HAP-1 (cell line): ENCODE results near the gene PTPRK.
"Not testable (repeated sequence)": the region's sequence is repeated elsewhere in the genome, so short reads cannot be mapped to it uniquely, and the experiment has no call there.

Experiments
- DNase-seq, 2 experiments: peaks; one replicate each; pipeline ENCODE4 v3.0.0-alpha.2; 2016 to 2020; ENCODE audit warnings: low spot score in 2 of 2
- H3K27me3 ChIP-seq: fragments of 250-450 bp; sonication (Bioruptor Pico); 2 replicates; pipeline ENCODE4 v1.5.1; 2020; ENCODE audit warnings: low read depth, mild to moderate bottlenecking, moderate library complexity
- H3K36me3 ChIP-seq: fragments of 250-450 bp; sonication (Bioruptor Pico); replicated peaks from 2 replicates; pipeline ENCODE4 v1.5.1; 2020; ENCODE audit warnings: mild to moderate bottlenecking
- H3K4me1 ChIP-seq: fragments of 250-450 bp; sonication (Bioruptor Pico); 2 replicates; pipeline ENCODE4 v1.5.1; 2020; ENCODE audit warnings: mild to moderate bottlenecking
- H3K4me3 ChIP-seq: fragments of 250-450 bp; sonication (Bioruptor Pico); 2 replicates; pipeline ENCODE4 v1.5.1; 2020; ENCODE audit warnings: mild to moderate bottlenecking, moderate library complexity
- H3K9me3 ChIP-seq: fragments of 250-450 bp; sonication (Bioruptor Pico); 2 replicates; pipeline ENCODE4 v1.5.1; 2020; ENCODE audit warnings: mild to moderate bottlenecking, moderate library complexity
- in situ Hi-C: fragments of 300-500 bp; cut with MboI; formaldehyde crosslinking; loops from 3 replicates; pipeline ENCODE4 v1.14.3; 2020; ENCODE audit warnings: low sequenced_read_pairs, inconsistent platforms, mixed read lengths

The PTPRK gene

DNA sequence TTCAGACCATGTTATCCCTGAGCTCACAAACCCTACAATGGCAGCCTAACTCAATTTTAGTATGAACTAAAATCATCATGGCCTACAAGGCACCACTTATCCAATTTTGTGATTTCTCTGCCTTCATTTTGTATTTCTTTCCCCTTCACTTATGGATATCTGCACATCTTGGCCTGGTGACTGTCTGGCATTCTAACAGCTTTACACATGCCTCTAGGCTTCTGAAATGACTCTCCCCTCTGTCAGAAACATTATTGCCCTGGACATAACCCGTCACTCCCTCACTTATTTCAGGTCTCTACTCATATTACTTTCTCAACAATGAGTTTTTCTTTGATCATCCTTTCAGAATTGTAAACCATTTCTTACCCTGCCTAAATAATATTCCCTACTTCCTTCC lies 530.3 kb downstream of the PTPRK start:
- in situ Hi-C loops: no loop called here
- Histone ChIP-seq H3K36me3 (no peaks in the 10 kb centered on the region), H3K9me3 (no peaks in the 10 kb centered on the region), H3K27me3 (no peaks in the 10 kb centered on the region), H3K4me1 (peaks cover 6% of the 10 kb centered on the region; the same call in 1 of the 2 replicates), H3K4me3 (no peak overlapping the region)
- DNase-seq: no peak

DNA sequence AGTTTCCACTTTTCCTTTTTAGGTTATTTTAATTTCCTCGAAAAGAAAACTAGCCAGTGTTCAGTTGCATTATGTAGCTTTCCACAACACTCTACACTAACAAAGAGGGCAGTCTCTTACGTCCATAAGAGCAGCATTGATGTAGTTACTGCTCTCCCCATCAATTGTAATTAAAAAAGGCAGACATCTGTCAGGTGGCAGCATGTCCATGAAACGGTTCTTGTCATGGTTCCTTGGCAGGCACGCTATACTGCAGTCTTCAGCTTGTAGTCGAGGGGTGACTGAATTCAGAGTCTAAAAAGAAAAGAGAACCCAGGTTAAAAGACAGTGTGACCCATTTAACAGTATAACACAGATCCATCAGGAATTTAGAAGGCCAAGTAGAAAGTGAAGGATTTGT lies 539.4 kb downstream of the PTPRK start:
- in situ Hi-C loops: no loop called here
- no peaks in the 10 kb centered on the region for H3K36me3 ChIP-seq
- H3K4me1 ChIP-seq: peaks cover 21% of the 10 kb centered on the region

DNA sequence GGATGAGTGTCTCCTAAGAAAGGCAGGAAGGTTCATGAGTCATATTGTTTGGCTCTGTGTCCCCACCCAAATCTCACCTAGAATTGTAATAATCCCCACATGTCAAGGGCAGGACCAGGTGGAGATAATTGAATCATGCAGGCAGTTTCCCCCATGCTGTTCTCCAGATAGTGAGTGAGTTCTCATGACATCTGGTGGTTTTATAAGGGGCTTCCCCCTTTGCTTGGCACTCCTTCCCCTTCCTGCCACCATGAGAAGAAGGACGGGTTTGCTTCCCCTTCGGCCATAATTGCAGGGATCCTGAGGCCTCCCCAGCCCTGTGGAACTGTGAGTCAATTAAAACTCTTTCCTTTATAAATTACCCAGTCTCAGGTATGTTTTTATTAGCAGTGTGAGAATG lies 542.2 kb downstream of the PTPRK start:
- H3K4me3 ChIP-seq, H3K36me3 ChIP-seq, in situ Hi-C loops, DNase-seq, H3K27me3 ChIP-seq, H3K9me3 ChIP-seq: not testable (repeated sequence)
- H3K4me1 ChIP-seq: peaks cover 21% of the 10 kb centered on the region

More for the DNA sequence above, 539.4 kb downstream of the PTPRK start:
- no peak for DNase-seq
- no peak overlapping the region for H3K4me3 ChIP-seq
- H3K27me3 ChIP-seq: no peaks in the 10 kb centered on the region
- no peaks in the 10 kb centered on the region for H3K9me3 ChIP-seq

- peak; percentile 62 to 94 for DNase-seq
- no peaks in the 10 kb centered on the region for H3K27me3 ChIP-seq
- no peaks in the 10 kb centered on the region for H3K9me3 ChIP-seq
- H3K36me3 ChIP-seq: no peaks in the 10 kb centered on the region; the same call in 1 of the 2 replicates
- in situ Hi-C loops: no loop called here
- H3K4me1 ChIP-seq: peaks cover 21% of the 10 kb centered on the region
- H3K4me3 ChIP-seq: no peak overlapping the region
Observed at GRCh38 chr6:127976796-127977195, 543.6 kb downstream of the PTPRK start.

DNA sequence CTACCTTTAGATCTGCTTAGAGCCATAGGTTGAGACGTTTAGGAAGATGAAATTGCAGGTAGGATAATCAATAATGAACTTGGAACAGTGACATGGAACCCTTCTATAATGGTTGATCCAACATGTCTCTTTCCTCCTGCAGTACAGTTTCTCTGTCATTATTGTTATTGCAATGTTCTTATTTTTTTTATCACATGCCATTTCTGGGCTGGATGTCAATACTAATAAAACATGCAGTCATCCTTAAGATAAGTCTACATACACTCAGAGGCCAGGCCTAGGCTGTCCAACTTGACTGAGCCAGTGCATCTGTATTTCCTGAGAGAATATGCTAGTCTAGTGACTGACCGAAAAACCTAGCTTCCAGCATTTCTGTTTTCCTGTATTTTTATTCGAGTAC lies 544.3 kb downstream of the PTPRK start:
- Histone ChIP-seq H3K4me3 (no peak overlapping the region), H3K36me3 (no peaks in the 10 kb centered on the region; the same call in 1 of the 2 replicates), H3K9me3 (no peaks in the 10 kb centered on the region), H3K27me3 (no peaks in the 10 kb centered on the region), H3K4me1 (peaks cover 21% of the 10 kb centered on the region)
- DNase-seq: no peak
- in situ Hi-C loops: no loop called here

DNA sequence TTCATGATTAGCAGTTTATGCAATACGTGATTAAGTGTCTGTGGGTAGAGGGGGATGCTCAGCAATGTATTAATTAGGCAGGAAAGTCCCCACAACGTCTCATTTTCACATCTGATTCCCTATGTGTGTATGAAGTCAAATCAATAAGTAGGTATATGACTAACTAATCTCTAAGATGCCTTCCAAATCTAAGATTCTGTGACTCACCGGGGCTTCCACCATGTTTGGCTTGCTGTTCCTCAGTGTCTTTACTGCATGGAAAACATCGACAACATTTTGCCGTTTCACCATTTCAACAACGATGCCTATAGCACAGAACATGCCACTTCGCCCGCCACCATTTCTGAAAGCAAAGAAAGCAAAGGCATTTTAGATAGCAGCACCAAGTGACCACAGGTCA lies 547.6 kb downstream of the PTPRK start:
- Histone ChIP-seq H3K4me3 (no peak overlapping the region), H3K4me1 (peaks cover 14% of the 10 kb centered on the region), H3K9me3 (no peaks in the 10 kb centered on the region), H3K27me3 (no peaks in the 10 kb centered on the region), H3K36me3 (no peaks in the 10 kb centered on the region; the same call in 1 of the 2 replicates)
- no peak for DNase-seq
- in situ Hi-C loops: no loop called here

DNA sequence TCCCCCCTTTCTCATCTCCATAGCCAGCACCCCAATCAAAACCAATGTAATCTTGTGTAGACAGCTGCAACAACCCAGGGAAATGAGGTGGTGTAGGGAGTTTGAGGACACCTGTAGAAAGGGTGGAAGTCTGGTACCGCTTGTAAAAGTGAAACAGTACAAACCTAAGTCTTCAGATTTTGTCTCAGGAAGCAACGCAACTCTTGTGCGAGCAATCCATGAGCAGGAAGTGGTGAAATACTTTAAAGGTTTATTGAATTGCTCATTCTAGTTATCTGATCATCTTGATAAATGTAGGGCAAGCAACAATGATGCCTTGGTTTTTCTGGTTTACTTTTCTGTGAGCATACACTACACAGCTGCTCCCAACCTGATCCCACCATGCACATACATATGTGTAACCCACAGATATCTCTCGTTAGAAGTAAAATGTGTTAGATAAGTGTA lies 548.4 kb downstream of the PTPRK start:
- in situ Hi-C loops: no loop called here
- no peak overlapping the region for H3K4me3 ChIP-seq
- peaks cover 7% of the 10 kb centered on the region for H3K4me1 ChIP-seq

GRCh38 chr6:127971386-127971785 lies 549.0 kb downstream of the PTPRK start:
- peaks cover 5% of the 10 kb centered on the region for H3K4me1 ChIP-seq
- in situ Hi-C loops: no loop called here
- H3K27me3 ChIP-seq: no peaks in the 10 kb centered on the region
- DNase-seq: no peak
- no peaks in the 10 kb centered on the region; the same call in 1 of the 2 replicates for H3K36me3 ChIP-seq
- H3K9me3 ChIP-seq: no peaks in the 10 kb centered on the region
- H3K4me3 ChIP-seq: no peak overlapping the region

More for the DNA sequence above, 548.4 kb downstream of the PTPRK start:
- no peaks in the 10 kb centered on the region for H3K9me3 ChIP-seq
- H3K36me3 ChIP-seq: no peaks in the 10 kb centered on the region; the same call in 1 of the 2 replicates
- no peak for DNase-seq
- H3K27me3 ChIP-seq: no peaks in the 10 kb centered on the region

GRCh38 chr6:127969701-127970100 lies 550.7 kb downstream of the PTPRK start:
- H3K9me3 ChIP-seq: no peaks in the 10 kb centered on the region
- no peaks in the 10 kb centered on the region; the same call in 1 of the 2 replicates for H3K36me3 ChIP-seq
- no peak for DNase-seq
- no peaks in the 10 kb centered on the region for H3K27me3 ChIP-seq
- no peaks in the 10 kb centered on the region for H3K4me1 ChIP-seq
- in situ Hi-C loops: no loop called here
- no peak overlapping the region for H3K4me3 ChIP-seq

GRCh38 chr6:127968394-127968793 lies 552.0 kb downstream of the PTPRK start:
- DNase-seq: no peak
- Histone ChIP-seq H3K9me3 (no peaks in the 10 kb centered on the region), H3K36me3 (no peaks in the 10 kb centered on the region; the same call in 1 of the 2 replicates), H3K4me3 (no peak overlapping the region), H3K27me3 (no peaks in the 10 kb centered on the region), H3K4me1 (no peaks in the 10 kb centered on the region)
- in situ Hi-C loops: no loop called here

GRCh38 chr6:127967708-127968107 lies 552.7 kb downstream of the PTPRK start:
- in situ Hi-C loops: no loop called here
- no peak overlapping the region for H3K4me3 ChIP-seq
- no peaks in the 10 kb centered on the region; the same call in 1 of the 2 replicates for H3K36me3 ChIP-seq
- no peaks in the 10 kb centered on the region for H3K9me3 ChIP-seq
- DNase-seq: no peak
- no peaks in the 10 kb centered on the region for H3K27me3 ChIP-seq
- no peaks in the 10 kb centered on the region for H3K4me1 ChIP-seq

GRCh38 chr6:127966616-127967015 lies 553.8 kb downstream of the PTPRK start:
- Histone ChIP-seq H3K9me3 (no peaks in the 10 kb centered on the region), H3K4me3 (no peak overlapping the region), H3K27me3 (no peaks in the 10 kb centered on the region), H3K4me1 (no peaks in the 10 kb centered on the region), H3K36me3 (no peaks in the 10 kb centered on the region)
- in situ Hi-C loops: no loop called here
- DNase-seq: no peak

- no peak for DNase-seq
Observed at GRCh38 chr6:127963495-127963894, 556.9 kb downstream of the PTPRK start.

DNA sequence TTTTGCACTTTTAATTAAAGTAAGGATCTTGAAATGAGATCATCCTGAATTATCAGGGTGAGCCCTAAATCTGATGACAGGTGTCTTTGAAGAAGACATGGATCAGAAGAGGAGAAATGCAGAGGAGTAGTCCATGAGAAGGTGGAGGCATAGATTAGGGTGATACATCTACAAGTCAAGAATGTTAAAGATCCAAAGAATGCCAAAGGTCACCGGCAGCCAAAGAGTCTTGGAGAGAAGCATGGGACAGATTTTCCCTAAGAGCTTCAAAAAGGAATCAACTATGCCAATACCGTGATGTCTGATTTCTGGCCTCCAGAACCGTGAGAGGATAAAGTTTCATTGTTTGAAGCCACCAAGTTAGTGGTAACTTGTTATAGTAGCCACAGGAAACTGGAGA lies 560.5 kb downstream of the PTPRK start:
- no peaks in the 10 kb centered on the region for H3K4me1 ChIP-seq
- DNase-seq: no peak
- no peak overlapping the region for H3K4me3 ChIP-seq
- H3K9me3 ChIP-seq: no peaks in the 10 kb centered on the region
- H3K36me3 ChIP-seq: no peaks in the 10 kb centered on the region
- H3K27me3 ChIP-seq: no peaks in the 10 kb centered on the region
- in situ Hi-C loops: no loop called here

More at GRCh38 chr6:127963495-127963894, 556.9 kb downstream of the PTPRK start:
- in situ Hi-C loops: no loop called here
- H3K27me3 ChIP-seq: no peaks in the 10 kb centered on the region
- no peaks in the 10 kb centered on the region for H3K9me3 ChIP-seq
- no peaks in the 10 kb centered on the region for H3K36me3 ChIP-seq
- H3K4me1 ChIP-seq: no peaks in the 10 kb centered on the region
- H3K4me3 ChIP-seq: no peak overlapping the region

- in situ Hi-C loops: no loop called here
- Histone ChIP-seq H3K36me3 (no peaks in the 10 kb centered on the region), H3K9me3 (no peaks in the 10 kb centered on the region), H3K27me3 (no peaks in the 10 kb centered on the region), H3K4me3 (no peak overlapping the region), H3K4me1 (no peaks in the 10 kb centered on the region)
- no peak for DNase-seq
Observed at GRCh38 chr6:127956956-127957355, 563.4 kb downstream of the PTPRK start.
